Activated CD4-positive, alpha-beta T cell treated with anti-CD3 and anti-CD28 coated beads, Interleukin-2, Interleukin-6, amounts not matched to agents 100 ng/mL and 50 ng/mL, durations not matched to agents 16 hours and 8 hours (primary cell): ENCODE measurements around the gene CCDC85B.

Source experiments
- DNase-seq: peaks from one replicate; pipeline ENCODE4 v3.0.0-alpha.2; 2020

Gene CCDC85B

GRCh38 chr11:65857853-65858680, 32.4 kb upstream of the CCDC85B start, which contains the start of gene CFL1:
Gene CFL1 (minus strand): TSS chr11:65858180. CDS start chr11:65858099, 81 bp downstream.
- peak; percentile 99 for DNase-seq

- no peak for DNase-seq
These were observed 31.8 kb upstream of the CCDC85B start for GRCh38 chr11:65858681-65859087.

DNA sequence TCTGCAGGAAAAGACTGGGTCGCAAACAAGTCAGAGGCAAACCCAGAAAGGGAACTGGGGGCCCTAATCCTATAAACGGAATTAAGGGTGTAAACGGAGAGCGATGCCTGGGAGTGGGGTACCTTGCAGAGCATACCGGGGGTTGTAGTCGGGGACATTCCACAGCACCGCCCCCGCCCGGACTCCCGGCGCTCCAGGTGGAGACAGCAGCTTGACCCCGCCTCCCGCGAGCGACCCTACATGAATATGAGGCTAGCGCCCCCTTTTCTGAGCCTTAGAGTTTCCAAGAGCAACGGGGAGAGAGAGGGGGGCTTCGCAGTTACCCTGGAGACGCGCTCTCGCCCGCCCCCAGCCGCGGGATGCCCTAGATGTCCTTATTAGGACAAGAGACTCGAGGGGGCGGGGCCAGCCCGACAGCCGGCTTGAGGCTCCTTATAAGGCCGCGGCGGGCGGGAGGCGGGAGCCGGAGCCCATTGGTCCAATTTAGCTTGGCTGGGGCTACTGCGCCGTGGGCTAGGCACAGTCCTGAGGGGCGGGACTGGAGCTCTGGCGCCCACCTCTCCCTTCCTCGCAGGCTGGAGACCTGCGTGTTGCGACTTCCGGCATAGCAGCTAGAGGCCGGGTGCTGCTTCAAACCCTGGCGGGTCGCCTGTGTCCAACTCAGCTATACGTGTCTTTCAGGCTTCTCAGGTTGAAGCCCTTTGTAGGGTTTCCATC, 31.2 kb upstream of the CCDC85B start:
- peak; percentile 99 for DNase-seq

DNA sequence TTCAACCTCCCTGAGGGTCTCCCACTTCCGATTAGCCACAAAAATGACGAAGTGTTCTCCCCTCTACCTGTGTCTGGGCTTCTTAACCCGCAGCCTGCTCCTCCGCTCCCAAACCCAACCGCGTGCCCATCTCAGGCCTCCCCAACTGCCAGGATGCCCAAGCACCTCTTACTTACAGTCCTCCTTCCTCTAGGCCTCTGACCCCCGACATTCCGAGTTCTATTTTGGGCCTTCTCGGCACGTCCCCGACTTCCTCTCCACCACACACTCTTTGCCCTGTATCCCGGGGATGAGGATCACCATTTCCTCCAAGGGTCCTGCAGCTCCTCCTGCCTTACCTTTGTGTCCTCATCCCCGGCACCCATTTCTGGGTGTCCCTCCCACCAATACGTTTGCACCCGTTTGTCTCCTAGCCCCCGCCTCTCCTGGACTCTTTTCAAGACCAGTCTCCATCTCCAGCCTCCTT, 30.6 kb upstream of the CCDC85B start:
- no peak for DNase-seq

- DNase-seq = peak; percentile 97
These were observed 30.0 kb upstream of the CCDC85B start, which contains the start of gene MUS81 for GRCh38 chr11:65860278-65861164. Gene MUS81 (plus strand): TSS chr11:65860433. CDS start chr11:65860754, 321 bp downstream.

- DNase-seq = no peak
These were observed 29.3 kb upstream of the CCDC85B start for GRCh38 chr11:65861165-65861505.

DNA sequence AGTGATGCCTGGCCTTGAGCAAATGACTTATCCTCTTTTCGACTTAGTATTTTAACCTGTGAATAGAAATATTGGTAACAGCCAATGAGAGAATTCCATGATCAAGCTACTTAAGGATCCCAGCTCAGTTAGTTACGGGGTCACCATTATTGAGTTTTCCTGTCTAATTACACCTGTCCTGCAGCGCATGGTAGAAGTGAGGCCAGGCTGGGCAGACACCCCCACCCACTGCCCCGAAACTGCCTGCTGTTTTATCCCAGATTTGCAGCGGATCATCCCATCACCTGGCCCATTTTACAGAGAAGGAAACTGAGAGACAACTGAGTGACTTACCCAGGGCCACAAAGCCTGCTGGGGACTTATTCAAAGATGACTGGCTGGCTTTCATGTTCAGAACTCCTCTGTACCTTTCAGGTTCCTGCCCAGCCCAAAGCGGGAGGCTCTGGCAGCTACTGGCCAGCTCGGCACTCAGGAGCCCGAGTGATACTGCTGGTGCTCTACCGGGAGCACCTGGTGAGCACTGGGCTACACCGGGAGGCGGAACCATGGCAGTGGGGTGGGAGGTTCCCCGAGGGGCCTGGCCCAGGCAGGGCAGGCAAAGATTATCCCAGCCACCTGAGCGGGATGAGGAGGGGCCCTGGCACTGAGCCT, 28.8 kb upstream of the CCDC85B start:
- DNase-seq = no peak

DNA sequence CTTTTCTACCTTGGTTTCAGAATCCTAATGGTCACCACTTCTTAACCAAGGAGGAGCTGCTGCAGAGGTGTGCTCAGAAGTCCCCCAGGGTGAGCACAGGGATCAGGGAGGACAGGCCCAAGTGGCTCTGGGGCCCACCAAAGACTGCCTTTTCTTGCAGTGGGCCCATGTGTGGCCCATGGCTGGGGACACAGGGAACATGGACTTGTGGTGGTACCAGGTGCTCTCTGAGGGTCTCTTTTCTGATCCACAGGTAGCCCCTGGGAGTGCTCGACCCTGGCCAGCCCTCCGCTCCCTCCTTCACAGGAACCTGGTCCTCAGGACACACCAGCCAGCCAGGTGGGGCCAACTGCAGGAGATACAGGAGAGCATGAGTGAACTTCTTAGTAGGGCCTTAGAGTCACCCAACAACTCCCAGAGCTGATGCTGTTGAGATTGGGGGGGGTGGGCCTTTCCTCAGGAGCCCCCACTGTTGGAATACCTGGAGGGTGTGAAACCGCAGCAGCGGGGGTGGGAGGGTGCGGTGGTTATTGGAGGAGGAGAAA, 28.2 kb upstream of the CCDC85B start:
- no peak for DNase-seq

DNA sequence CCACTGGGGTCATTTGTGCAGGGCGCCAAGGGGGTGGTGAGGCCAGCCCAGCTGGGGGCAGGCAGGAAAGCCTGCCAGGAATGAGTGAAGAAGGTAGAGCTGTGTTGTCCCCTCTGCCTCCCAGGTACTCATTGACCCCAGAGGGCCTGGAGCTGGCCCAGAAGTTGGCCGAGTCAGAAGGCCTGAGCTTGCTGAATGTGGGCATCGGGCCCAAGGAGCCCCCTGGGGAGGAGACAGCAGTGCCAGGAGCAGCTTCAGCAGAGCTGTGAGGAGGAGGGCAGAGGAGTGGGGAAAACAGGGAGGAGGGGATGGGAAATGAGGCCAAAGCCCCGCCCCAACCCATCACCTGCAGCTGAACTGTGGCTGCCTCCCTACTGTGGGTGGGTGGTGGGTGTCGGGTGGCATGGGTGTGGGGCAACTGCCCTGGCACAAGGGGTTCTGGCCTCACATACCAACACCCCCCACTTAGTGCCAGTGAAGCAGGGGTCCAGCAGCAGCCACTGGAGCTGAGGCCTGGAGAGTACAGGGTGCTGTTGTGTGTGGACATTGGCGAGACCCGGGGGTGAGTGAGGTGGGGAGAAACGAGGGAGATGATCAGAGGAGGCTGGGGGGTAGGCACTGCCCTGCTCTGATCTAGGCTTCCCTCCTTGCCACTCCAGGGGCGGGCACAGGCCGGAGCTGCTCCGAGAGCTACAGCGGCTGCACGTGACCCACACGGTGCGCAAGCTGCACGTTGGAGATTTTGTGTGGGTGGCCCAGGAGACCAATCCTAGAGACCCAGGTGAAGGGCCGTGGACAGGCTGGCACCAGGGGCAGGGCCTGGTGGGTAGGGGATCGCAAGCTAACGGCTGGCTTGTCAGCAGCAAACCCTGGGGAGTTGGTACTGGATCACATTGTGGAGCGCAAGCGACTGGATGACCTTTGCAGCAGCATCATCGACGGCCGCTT, 27.3 kb upstream of the CCDC85B start:
- no peak for DNase-seq

DNA sequence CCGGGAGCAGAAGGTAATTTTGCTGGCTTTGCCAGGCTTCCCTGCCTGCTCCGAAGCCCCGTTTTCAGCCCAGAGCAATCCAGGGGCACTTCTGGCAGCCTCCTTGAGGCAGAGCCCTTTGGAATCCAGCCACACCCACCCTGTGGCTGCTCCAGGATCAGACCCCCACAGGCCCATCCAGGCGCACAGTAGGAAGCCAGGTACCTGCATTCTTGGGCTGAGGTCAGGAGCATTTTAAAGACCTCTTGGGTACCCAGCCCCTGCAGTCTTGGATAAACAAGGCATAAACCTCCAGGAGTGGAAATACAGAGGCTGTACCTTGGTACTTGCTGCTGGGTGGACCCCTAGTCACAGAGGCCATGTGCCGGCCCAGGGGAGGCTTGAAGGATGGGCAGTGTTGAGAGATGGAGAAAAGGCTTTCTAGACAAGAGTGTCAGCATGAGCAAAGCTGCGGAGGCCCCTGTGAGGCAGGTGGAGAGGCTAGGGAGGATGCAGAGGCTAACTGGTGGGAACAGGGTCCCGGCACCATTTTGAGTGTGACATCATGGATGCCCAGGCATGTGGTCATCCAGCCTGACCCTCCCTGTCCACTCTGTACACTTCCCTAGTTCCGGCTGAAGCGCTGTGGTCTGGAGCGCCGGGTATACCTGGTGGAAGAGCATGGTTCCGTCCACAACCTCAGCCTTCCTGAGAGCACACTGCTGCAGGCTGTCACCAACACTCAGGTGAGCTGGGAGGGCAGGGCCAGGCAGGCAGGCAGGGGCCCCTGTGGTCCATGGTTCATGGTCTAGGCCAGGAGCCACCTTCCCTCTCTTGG, 26.4 kb upstream of the CCDC85B start:
- DNase-seq = no peak

DNA sequence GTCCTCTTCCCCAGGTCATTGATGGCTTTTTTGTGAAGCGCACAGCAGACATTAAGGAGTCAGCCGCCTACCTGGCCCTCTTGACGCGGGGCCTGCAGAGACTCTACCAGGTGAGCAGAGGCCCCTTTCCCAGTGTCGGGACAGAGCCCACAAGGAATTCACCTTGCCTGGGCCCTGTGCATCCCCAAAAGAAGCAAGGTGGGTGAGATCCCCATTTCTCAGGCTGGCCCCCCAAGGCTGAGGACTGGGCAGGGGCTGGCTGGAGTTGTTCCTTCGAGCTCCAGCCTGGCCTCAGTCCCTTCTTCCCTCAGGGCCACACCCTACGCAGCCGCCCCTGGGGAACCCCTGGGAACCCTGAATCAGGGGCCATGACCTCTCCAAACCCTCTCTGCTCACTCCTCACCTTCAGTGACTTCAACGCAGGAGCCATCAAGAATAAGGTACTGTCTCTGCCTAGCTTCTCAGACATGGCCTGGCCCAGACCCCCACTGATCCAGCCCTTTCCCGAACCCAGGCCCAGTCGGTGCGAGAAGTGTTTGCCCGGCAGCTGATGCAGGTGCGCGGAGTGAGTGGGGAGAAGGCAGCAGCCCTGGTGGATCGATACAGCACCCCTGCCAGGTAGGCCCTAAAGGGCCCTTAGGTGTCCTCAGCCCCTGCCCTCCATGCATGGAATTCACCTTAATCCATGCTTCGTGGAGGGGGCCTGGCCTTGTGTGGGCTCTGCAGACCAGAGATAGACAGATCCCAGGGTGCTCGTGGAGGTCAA, 25.6 kb upstream of the CCDC85B start:
- no peak for DNase-seq

- no peak for DNase-seq
These were observed 24.8 kb upstream of the CCDC85B start for GRCh38 chr11:65865550-65866172.

- no peak for DNase-seq
These were observed 23.8 kb upstream of the CCDC85B start for GRCh38 chr11:65866509-65867283.

DNA sequence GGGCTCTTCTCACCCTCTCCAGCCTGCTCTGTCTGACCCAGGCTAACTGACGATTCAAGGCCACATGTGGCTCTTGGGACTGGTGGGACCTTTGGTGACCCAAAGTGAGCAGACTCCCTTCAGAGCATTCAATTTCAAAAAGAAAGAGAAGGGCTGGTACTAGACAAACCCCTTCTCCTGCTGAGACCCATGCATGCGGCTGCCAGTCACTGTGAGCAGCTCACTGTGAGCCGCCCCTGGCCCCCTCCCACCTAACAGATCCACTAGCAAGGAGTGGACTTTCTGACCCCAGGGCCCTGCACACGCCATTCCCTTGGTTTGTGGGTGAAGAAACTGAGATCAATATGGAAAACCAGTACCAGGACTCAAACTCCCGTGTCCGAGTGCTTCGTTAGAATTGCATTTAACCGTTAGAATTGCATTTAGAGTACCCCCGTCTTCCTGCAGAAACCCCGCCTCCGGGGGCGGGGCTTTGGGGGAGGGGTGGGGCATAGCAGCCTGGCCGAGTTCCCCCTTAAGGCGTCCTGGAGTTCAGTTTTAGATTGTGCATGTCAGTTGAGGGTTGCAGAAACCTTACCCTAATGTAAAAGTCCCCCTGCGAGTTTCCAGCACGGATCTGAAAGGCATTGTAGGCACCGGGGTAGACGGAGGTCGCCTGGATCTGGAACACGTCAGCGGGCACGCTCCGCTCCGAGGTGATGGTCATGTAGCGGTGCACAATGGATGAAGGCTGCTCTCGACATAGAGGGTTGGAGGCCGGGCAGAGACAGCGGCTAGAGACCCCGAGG, 23.0 kb upstream of the CCDC85B start:
- no peak for DNase-seq

GRCh38 chr11:65868076-65868667, 22.3 kb upstream of the CCDC85B start:
- no peak for DNase-seq

DNA sequence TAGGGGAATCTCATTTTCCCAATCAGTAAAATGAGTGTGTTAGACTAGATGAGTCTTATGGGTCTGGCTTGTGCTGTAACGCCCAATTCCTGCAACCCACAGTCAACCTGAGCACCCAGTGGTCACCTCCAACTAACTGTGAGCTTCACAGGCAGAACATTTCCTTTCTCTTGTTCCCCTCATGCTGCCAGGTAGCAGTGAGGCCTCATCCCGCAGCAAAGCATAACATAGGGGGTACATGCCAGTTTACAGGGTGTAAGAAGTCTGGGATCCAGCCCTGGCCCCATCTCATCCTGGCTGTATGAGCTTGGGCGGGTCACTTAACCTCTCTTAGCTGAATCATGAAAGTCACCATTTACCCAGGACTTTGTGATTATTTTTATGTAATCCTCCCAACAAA, 21.6 kb upstream of the CCDC85B start:
- DNase-seq = no peak
